Choroid plexus epithelial cell (primary cell): Measurements from ENCODE around the gene NHLRC3.

Experiments used
- DNase-seq: peaks from one replicate; pipeline ENCODE4 v3.0.0-alpha.2; 2010; ENCODE audit warnings: low read depth
- H3K4me3 ChIP-seq: 2 replicates; pipeline ENCODE4 v1.5.1; 2011; ENCODE audit warnings: low read depth, mild to moderate bottlenecking, control low read depth, low read length, moderate library complexity
- TF ChIP-seq, protein P1 (sequence below): conservative IDR thresholded peaks from 2 replicates; pipeline ENCODE4 v1.5.1; 2011; ENCODE audit warnings: low read depth, mild to moderate bottlenecking, control low read depth, inconsistent platforms, low read length, moderate library complexity

Gene NHLRC3

DNA sequence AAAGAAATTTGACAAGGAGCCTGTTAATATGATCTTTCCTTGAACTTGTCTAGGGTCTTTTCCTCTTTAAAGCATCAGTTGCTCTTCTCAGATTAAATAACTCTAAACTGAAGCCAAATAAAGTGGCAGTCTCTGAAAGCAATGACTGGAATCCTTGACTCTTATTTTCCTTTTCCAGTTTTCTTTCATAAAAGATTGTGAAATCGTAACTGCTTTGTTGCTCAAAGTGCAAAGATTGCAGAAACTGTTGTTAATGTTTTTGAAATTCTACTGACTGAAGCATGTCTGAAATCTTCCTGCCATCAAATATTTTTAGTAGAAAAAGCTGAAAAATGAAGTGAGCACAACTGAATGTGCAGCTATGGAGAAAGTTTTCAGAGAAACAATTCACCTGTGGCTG is 1.9 kb downstream of the NHLRC3 start:
- TF ChIP-seq, protein P1, sequence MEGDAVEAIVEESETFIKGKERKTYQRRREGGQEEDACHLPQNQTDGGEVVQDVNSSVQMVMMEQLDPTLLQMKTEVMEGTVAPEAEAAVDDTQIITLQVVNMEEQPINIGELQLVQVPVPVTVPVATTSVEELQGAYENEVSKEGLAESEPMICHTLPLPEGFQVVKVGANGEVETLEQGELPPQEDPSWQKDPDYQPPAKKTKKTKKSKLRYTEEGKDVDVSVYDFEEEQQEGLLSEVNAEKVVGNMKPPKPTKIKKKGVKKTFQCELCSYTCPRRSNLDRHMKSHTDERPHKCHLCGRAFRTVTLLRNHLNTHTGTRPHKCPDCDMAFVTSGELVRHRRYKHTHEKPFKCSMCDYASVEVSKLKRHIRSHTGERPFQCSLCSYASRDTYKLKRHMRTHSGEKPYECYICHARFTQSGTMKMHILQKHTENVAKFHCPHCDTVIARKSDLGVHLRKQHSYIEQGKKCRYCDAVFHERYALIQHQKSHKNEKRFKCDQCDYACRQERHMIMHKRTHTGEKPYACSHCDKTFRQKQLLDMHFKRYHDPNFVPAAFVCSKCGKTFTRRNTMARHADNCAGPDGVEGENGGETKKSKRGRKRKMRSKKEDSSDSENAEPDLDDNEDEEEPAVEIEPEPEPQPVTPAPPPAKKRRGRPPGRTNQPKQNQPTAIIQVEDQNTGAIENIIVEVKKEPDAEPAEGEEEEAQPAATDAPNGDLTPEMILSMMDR, result no peak
- DNase-seq, result peak; percentile 16
- H3K4me3 ChIP-seq, result no peak overlapping the region

DNA sequence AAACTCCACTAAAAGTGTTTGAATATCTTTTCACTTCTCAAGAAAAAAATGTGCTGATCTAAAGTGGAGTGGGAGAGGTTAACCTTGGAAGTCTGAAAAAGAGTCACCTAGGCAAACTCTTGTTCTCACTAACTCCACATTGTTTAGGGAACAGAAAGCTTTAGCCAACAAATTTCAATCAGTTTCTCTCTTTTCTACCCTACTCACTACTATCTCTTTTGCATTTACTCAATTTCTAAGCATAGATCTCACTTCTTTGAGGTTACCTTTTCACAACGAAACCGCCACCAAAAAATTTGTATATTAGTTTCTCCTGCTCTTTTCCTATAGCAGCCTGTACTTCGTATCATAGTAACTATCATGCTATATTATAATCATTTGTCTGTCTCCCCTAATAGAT is 6.3 kb downstream of the NHLRC3 start:
- no peak for DNase-seq
- no peak overlapping the region for H3K4me3 ChIP-seq
- TF ChIP-seq, protein P1, result no peak

DNA sequence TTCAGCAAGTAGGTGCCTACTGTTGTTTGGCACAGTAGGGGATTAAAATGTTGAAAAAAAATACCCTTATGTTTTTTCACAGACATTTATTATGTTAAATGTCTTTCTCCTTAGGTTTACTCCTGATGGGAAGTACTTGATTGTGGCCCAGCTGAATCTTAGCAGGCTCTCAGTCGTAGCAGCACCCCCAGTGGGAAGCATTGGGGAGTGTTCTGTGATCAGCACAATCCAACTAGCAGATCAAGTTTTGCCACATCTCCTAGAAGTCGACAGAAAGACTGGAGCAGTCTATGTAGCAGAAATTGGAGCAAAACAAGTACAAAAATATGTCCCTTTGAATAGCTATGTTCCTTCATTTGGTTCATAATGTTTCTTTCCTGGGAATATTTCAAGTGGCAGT is 9.3 kb downstream of the NHLRC3 start:
- TF ChIP-seq, protein P1, result peak; percentile 42
- DNase-seq, result peak; percentile 40

DNA sequence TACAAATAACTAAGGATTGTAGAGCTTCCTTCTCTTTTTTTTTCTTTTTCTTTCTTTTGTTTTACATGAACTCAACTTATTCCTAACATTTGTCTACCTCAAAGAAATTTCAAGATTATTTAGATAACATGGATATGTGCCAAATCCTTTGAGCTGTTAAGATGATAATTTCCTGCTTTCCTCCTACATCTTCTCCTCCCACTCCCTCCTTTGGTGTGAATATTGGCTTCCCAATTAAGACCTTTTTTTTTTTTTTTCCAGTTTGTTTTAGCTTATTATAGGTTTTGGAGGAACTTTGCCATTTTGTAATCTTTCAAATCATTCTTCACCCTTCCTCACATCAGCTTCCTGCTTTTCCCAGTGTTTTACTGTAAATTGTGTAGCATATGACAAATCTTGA is 10.6 kb downstream of the NHLRC3 start:
- no peak overlapping the region for H3K4me3 ChIP-seq
- DNase-seq, result no peak
- TF ChIP-seq, protein P1, result no peak

More for the DNA sequence above, 9.3 kb downstream of the NHLRC3 start:
- no peak overlapping the region for H3K4me3 ChIP-seq

DNA sequence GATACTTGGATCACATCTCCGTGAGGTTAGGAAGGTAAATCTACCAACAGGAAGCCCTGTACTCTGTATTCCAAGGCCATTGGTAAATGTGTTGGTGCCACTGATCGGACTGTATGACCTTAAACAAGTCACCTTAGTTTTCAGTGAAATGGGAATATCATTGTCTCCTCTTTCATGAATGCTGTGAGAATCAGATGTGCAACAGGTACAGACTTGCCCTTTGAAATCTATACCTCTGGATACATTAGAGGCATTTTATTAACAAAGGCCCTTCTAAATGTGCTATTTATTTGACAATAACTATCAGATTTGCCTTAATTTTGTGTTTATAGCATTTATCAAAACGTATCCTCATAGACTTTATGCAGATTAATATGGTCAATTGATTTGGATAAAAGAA is 11.0 kb downstream of the NHLRC3 start:
- DNase-seq, result no peak
- TF ChIP-seq, protein P1, result no peak
- no peak overlapping the region for H3K4me3 ChIP-seq

DNA sequence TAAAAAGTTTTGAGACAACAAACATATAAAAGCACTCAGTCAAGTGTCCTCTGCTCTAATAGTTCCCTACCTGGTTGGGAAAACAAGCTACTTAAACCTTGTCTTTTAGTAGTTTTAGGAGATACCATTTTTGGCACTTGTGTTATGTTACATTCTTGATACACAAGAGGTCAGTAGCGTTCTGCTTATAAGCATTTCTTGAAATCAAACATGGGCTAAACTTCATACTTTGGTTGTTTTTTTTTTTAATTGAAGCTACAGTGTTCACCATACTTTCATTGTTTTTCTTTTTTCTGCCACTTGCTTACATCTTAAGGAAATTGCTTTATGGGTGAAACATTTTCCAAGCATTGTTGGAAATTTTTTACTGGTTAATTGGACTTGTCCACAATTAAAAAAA is 12.9 kb downstream of the NHLRC3 start:
- peak; percentile 73 for DNase-seq
- H3K4me3 ChIP-seq, result no peak overlapping the region
- TF ChIP-seq, protein P1, result peak; percentile 49

DNA sequence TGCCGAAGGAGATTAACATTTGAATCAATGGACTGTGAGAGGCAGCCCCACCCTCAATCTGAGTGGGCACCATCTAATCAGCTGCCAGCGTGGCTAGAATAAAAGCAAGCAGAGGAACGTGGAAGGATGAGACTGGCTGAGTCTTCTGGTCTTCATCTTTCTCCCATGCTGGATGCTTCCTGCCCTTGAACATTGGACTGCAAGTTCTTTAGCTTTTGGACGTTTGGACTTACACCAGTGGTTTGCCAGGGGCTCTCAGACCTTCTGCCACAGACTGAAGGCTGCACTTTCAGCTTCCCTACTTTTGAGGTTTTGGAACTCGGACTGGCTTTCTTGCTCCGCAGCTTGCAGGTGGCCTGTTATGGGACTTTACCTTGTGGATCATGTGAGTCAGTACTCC is 14.7 kb downstream of the NHLRC3 start:
- no peak overlapping the region for H3K4me3 ChIP-seq
- DNase-seq, result no peak
- TF ChIP-seq, protein P1, result no peak
